ENCODE measurements around the gene IGF2BP1. TPM values are rescaled to one million over a fixed set of nuclear protein-coding genes. Genes with fewer than 3 reads are reported as not detected.
A peak's percentile ranks its signal among the peaks of the same experiment; 100 is the strongest.

The IGF2BP1 gene
- total and polyA plus RNA-seq, 2 of the 8 experiments (the other 6 are each of a cell fraction or from before 2014, with no cell fraction given) = 41.6 to 513 TPM

- TF ChIP-seq POLR2A (IDR thresholded peaks at IDR 0.05; ENCODE audit: control extremely low read depth in 1 of 2, low read depth in 2 of 2, low read length in 2 of 2) = peak; percentile 75 to 90
- TF ChIP-seq TBP (IDR thresholded peaks at IDR 0.05; ENCODE audit: low read depth, low read length) = peak; percentile 78
- no peak for TF ChIP-seq CBX5 (IDR thresholded peaks at IDR 0.05; ENCODE audit: low read depth, low read length)
- peak; percentile 21 for TF ChIP-seq KDM4A (IDR thresholded peaks at IDR 0.05; ENCODE audit: low read depth, low read length, severe bottlenecking)
- no peak for TF ChIP-seq SP2 (IDR thresholded peaks at IDR 0.05; ENCODE audit: low read length)
- no peak for TF ChIP-seq TEAD4 (IDR thresholded peaks at IDR 0.05; ENCODE audit: low read depth, low read length)
- TF ChIP-seq CHD1 (IDR thresholded peaks at IDR 0.05; ENCODE audit: low read depth, low read length) = no peak
- TF ChIP-seq CEBPB (IDR thresholded peaks at IDR 0.05; ENCODE audit: low read depth, low read length) = no peak
- TF ChIP-seq, protein P1, sequence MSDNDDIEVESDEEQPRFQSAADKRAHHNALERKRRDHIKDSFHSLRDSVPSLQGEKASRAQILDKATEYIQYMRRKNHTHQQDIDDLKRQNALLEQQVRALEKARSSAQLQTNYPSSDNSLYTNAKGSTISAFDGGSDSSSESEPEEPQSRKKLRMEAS (IDR thresholded peaks at IDR 0.05) = 0 out of 2 replicates have a peak, but pooled peaks have one; percentile 36
- TF ChIP-seq BACH1 (IDR thresholded peaks at IDR 0.05; ENCODE audit: low read length) = no peak
- no peak for TF ChIP-seq HDAC2 (IDR thresholded peaks at IDR 0.05; ENCODE audit: borderline replicate concordance in 1 of 2, low read depth in 2 of 2, low read length in 2 of 2)
- TF ChIP-seq CTBP2 (IDR thresholded peaks at IDR 0.05; ENCODE audit: borderline replicate concordance, insufficient read depth, insufficient read length, low read length) = no peak
- no peak for TF ChIP-seq SP4 (IDR thresholded peaks at IDR 0.05; ENCODE audit: low read length)
Measured at GRCh38 chr17:48995304-48995973, 1.7 kb upstream of the IGF2BP1 start (continued).
